ENCODE results near the gene UBR3. TPM values are rescaled to one million over a fixed set of nuclear protein-coding genes. Genes with fewer than 3 reads are reported as not detected.

The UBR3 gene
- total RNA-seq, 1 experiment from 2014 or later: 21.9 TPM

DNA sequence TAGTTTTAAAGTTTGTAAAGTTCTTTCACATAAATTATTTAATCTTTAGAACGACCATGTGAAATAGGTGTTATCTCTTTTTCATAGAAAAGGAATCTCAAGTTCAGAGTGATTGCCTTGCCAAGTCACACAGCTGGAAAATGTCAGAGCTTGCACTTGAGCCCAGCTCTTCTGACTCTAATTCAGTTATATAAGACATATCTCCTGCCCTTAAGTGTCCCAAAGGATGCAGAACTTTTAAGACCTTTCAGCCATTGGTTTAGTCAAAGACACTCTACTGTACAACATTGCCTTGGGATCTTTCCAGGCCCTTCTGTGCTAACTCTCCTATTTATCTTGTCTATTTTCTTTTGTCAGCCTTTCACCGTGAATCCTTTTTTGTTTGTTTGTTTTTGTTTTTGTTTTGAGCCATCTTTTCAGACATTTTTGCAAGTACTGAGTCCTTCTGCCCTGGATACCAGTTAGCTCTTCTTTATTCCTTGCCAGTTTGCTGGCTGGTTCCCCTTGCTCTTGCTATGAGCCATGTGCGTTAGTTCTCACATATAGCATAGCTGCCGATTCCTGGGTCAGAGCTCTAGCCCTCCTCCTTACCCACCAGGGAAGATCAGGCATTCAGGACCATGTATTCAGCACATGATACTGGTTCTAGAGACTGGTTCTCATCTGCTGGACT, 190.7 kb downstream of the UBR3 start:
- no peaks in the 10 kb centered on the region for H3K9me2 ChIP-seq (ENCODE audit: insufficient read depth)
- POLR2A ChIA-PET (ENCODE audit: unreplicated experiment): no interaction called here
- H3K27me3 ChIP-seq (ENCODE audit: insufficient read depth, low read depth): no peaks in the 10 kb centered on the region
- BruUV-seq (replicated peaks): no TSS peak
- H3K4me1 ChIP-seq (replicated peaks; ENCODE audit: insufficient read depth): no peaks in the 10 kb centered on the region
- H3K4me2 ChIP-seq: no peak overlapping the region
- H3K27ac ChIP-seq: no peak overlapping the region
- H3K9me3 ChIP-seq (ENCODE audit: insufficient read depth, low read depth): no peaks in the 10 kb centered on the region
- no peak overlapping the region for H3K4me3 ChIP-seq
- CTCF ChIA-PET: no interaction called here
- no peak overlapping the region for H2AFZ ChIP-seq
- no peaks in the 10 kb centered on the region for H3K36me3 ChIP-seq (ENCODE audit: low read depth)
- no peak for DNase-seq
- no peaks in the 10 kb centered on the region for H4K20me1 ChIP-seq (ENCODE audit: insufficient read depth)
- TF ChIP-seq CTCF (conservative IDR thresholded peaks at IDR 0.05): no peak
- no peak for TF ChIP-seq EZH2 (IDR thresholded peaks at IDR 0.05; ENCODE audit: low read depth)
- no peaks in the 10 kb centered on the region for H3K79me2 ChIP-seq (ENCODE audit: low read depth)
- intact Hi-C loops (cut with micrococcal nuclease; ENCODE audit: unreplicated experiment): no loop called here
- H3F3A ChIP-seq (ENCODE audit: insufficient read depth, low read depth): no peaks in the 10 kb centered on the region; the same call in 1 of the 2 replicates

- TF ChIP-seq CTCF (conservative IDR thresholded peaks at IDR 0.05) (no peak), EZH2 (IDR thresholded peaks at IDR 0.05; ENCODE audit: low read depth) (no peak)
- H3K4me1 ChIP-seq (replicated peaks; ENCODE audit: insufficient read depth): no peaks in the 10 kb centered on the region
- ChIA-PET POLR2A (ENCODE audit: unreplicated experiment) (no interaction called here), CTCF (no interaction called here)
- no peaks in the 10 kb centered on the region for H3K27me3 ChIP-seq (ENCODE audit: insufficient read depth, low read depth)
- H4K20me1 ChIP-seq (ENCODE audit: insufficient read depth): no peaks in the 10 kb centered on the region
- H3K9me3 ChIP-seq (ENCODE audit: insufficient read depth, low read depth): no peaks in the 10 kb centered on the region
- no peak overlapping the region for H3K4me3 ChIP-seq
- intact Hi-C loops (cut with micrococcal nuclease; ENCODE audit: unreplicated experiment): no loop called here
- no TSS peak for BruUV-seq (replicated peaks)
- no peak overlapping the region for H2AFZ ChIP-seq
- DNase-seq: no peak
- H3F3A ChIP-seq (ENCODE audit: insufficient read depth, low read depth): no peaks in the 10 kb centered on the region; the same call in 1 of the 2 replicates
- H3K27ac ChIP-seq: no peak overlapping the region
- H3K36me3 ChIP-seq (ENCODE audit: low read depth): no peaks in the 10 kb centered on the region
- H3K79me2 ChIP-seq (ENCODE audit: low read depth): no peaks in the 10 kb centered on the region
- H3K9me2 ChIP-seq (ENCODE audit: insufficient read depth): no peaks in the 10 kb centered on the region
- H3K4me2 ChIP-seq: no peak overlapping the region
These were observed 192.0 kb downstream of the UBR3 start for GRCh38 chr2:170019060-170019805.

DNA sequence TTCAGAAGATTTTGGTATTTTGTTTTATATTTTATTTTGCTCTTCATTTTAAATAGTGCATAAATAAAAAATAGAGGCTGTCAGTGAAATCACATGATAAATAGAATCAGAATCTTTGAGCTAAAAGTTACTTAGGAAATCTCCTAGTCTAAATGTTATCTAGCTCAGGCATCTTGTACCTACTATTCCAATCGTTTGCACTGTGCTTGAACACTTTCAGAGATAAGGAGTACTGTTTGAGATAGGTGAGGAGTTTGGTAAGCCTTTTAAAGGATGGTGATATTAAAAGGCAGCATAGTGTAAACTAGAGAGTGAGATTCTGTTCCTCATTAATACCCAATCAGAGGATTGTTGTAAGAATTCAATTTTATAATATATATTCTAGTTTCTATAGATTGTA, 193.5 kb downstream of the UBR3 start:
- Histone ChIP-seq H3K4me2 (no peak overlapping the region), H3K9me3 (ENCODE audit: insufficient read depth, low read depth) (no peaks in the 10 kb centered on the region), H3K9me2 (ENCODE audit: insufficient read depth) (no peaks in the 10 kb centered on the region), H2AFZ (no peak overlapping the region), H3K27me3 (ENCODE audit: insufficient read depth, low read depth) (no peaks in the 10 kb centered on the region), H3K27ac (no peak overlapping the region), H3F3A (ENCODE audit: insufficient read depth, low read depth) (no peaks in the 10 kb centered on the region; the same call in 1 of the 2 replicates), H3K4me3 (no peak overlapping the region), H3K4me1 (replicated peaks; ENCODE audit: insufficient read depth) (no peaks in the 10 kb centered on the region), H4K20me1 (ENCODE audit: insufficient read depth) (no peaks in the 10 kb centered on the region), H3K36me3 (ENCODE audit: low read depth) (no peaks in the 10 kb centered on the region), H3K79me2 (ENCODE audit: low read depth) (no peaks in the 10 kb centered on the region)
- ChIA-PET CTCF (no interaction called here), POLR2A (ENCODE audit: unreplicated experiment) (no interaction called here)
- intact Hi-C loops (cut with micrococcal nuclease; ENCODE audit: unreplicated experiment): no loop called here
- no peak for DNase-seq
- no TSS peak for BruUV-seq (replicated peaks)
- no peak for TF ChIP-seq CTCF (conservative IDR thresholded peaks at IDR 0.05)
